H1 (cell line): ENCODE data around the gene WDFY1. TPM values are rescaled to one million over a fixed set of nuclear protein-coding genes. Genes with fewer than 3 reads are reported as not detected.

Experiments
- CTCF ChIA-PET: fragments of 300-600 bp; sonication (Branson Sonifier 250); formaldehyde crosslinking; loops from one replicate; lab custom pipeline; 2021; ENCODE audit not compliant: partially characterized antibody; lab: Charles Lee
- POLR2A ChIA-PET: fragments of 300-600 bp; sonication (Branson Sonifier 250); formaldehyde crosslinking; loops from one replicate; lab custom pipeline; 2021; ENCODE audit warnings: inconsistent platforms; ENCODE audit not compliant: partially characterized antibody; lab: Charles Lee
- DNase-seq, 2 experiments: peaks; one replicate each; pipeline versions ENCODE4 v3.0.0 to v3.0.0-alpha.2; 2010 to 2022; ENCODE audit warnings: low spot score in 2 of 2, low read depth in 1 of 2, mixed read lengths in 1 of 2
- FAIRE-seq: peaks from 2 replicates; lab custom pipeline; 2011; peaks lifted over from hg19 to GRCh38; lab: Jason Lieb, UNC
- H2AFZ ChIP-seq: 2 replicates; pipeline ENCODE4 v1.8.1; 2012; ENCODE audit warnings: low read length, inconsistent platforms
- H2AK5ac ChIP-seq: 2 replicates; pipeline ENCODE4 v1.6.1; 2013; ENCODE audit warnings: low read depth, low read length
- H2BK120ac ChIP-seq: replicated peaks from 2 replicates; pipeline ENCODE3; 2013; ENCODE audit warnings: low read depth, low read length, inconsistent platforms
- H2BK12ac ChIP-seq: 2 replicates; pipeline ENCODE4 v1.6.1; 2013; ENCODE audit warnings: low read depth, low read length
- H2BK15ac ChIP-seq: 2 replicates; pipeline ENCODE4 v1.6.1; 2013; ENCODE audit warnings: low read length
- H2BK20ac ChIP-seq: 2 replicates; pipeline ENCODE4 v1.6.1; 2013; ENCODE audit warnings: low read length
- H2BK5ac ChIP-seq: 2 replicates; pipeline ENCODE4 v1.6.1; 2013; ENCODE audit warnings: low read depth, low read length
- H3K14ac ChIP-seq: 2 replicates; pipeline ENCODE4 v1.6.1; 2013; ENCODE audit warnings: inconsistent platforms; ENCODE audit not compliant: insufficient read length
- H3K18ac ChIP-seq: 2 replicates; pipeline ENCODE4 v1.6.1; 2013; ENCODE audit warnings: low read length; ENCODE audit errors: extremely low read depth
- H3K23ac ChIP-seq: 2 replicates; pipeline ENCODE4 v1.6.1; 2013; ENCODE audit warnings: inconsistent platforms; ENCODE audit not compliant: insufficient read length
- H3K23me2 ChIP-seq: 2 replicates; pipeline ENCODE4 v1.6.1; 2013; ENCODE audit warnings: low read depth, low read length
- H3K27ac ChIP-seq: 2 replicates; pipeline ENCODE4 v1.6.1; 2011; ENCODE audit warnings: low read depth, low read length, inconsistent platforms
- H3K27me3 ChIP-seq, 4 experiments: replicated peaks in 1 of 4; 1 replicate in 1 of 4; 2 replicates in 3 of 4; pipeline versions ENCODE4 v1.6.1 to v1.8.1; 2011 to 2013; ENCODE audit warnings: low read length in 3 of 4, mild to moderate bottlenecking in 3 of 4, inconsistent platforms in 2 of 4, mixed read lengths in 2 of 4, moderate library complexity in 1 of 4; ENCODE audit not compliant: control insufficient read depth in 3 of 4, insufficient read depth in 3 of 4; ENCODE audit errors: extremely low read depth in 1 of 4
- H3K36me3 ChIP-seq, 4 experiments: 2 replicates each; pipeline versions ENCODE4 v1.6.1 to v1.8.1; 2011 to 2013; ENCODE audit warnings: mild to moderate bottlenecking in 4 of 4, low read length in 3 of 4, moderate library complexity in 2 of 4, control low read depth in 1 of 4, inconsistent platforms in 1 of 4; ENCODE audit not compliant: insufficient read depth in 4 of 4, control insufficient read depth in 2 of 4
- H3K4ac ChIP-seq: replicated peaks from 2 replicates; pipeline ENCODE3; 2013; ENCODE audit warnings: low read length, low read depth, mixed read lengths, inconsistent platforms; ENCODE audit not compliant: insufficient read length
- H3K4me1 ChIP-seq, 4 experiments: replicated peaks in 1 of 4; 1 replicate in 1 of 4; 2 replicates in 3 of 4; pipeline versions ENCODE4 v1.6.1 to v1.8.1; 2011 to 2013; ENCODE audit warnings: low read length in 3 of 4, inconsistent platforms in 2 of 4, mixed read lengths in 1 of 4; ENCODE audit not compliant: insufficient read depth in 4 of 4, control insufficient read depth in 3 of 4
- H3K4me2 ChIP-seq, 2 experiments: 2 replicates each; pipeline versions ENCODE4 v1.6.1 to v1.8.1; 2011 to 2013; ENCODE audit warnings: low read depth in 2 of 2, low read length in 2 of 2, control low read depth in 1 of 2, inconsistent platforms in 1 of 2, mild to moderate bottlenecking in 1 of 2; ENCODE audit not compliant: insufficient read depth in 1 of 2
- H3K4me3 ChIP-seq, 4 experiments: fragments of 200-600, 300-600 bp in 1 of 4; sonication (generic), shearing (Covaris generic), sonication (Bioruptor Twin) in 1 of 4; 2 replicates each; pipeline versions ENCODE4 v1.5.1 to v1.8.1; 2011 to 2016; ENCODE audit warnings: low read length in 4 of 4, low read depth in 3 of 4, control low read depth in 2 of 4, inconsistent platforms in 2 of 4, mild to moderate bottlenecking in 2 of 4, mixed read lengths in 1 of 4, moderate library complexity in 1 of 4; ENCODE audit not compliant: insufficient read depth in 2 of 4; ENCODE audit errors: extremely low read depth in 1 of 4
- H3K56ac ChIP-seq: replicated peaks from 2 replicates; pipeline ENCODE3; 2013; ENCODE audit warnings: low read depth, mild to moderate bottlenecking, mixed read lengths, low read length, inconsistent platforms; ENCODE audit not compliant: insufficient read length
- H3K79me1 ChIP-seq: 2 replicates; pipeline ENCODE4 v1.6.1; 2013; ENCODE audit warnings: low read depth, low read length, control low read depth
- H3K79me2 ChIP-seq, 2 experiments: 2 replicates each; pipeline versions ENCODE4 v1.6.1 to v1.8.1; 2012 to 2013; ENCODE audit warnings: low read length in 2 of 2, mild to moderate bottlenecking in 2 of 2, inconsistent platforms in 1 of 2; ENCODE audit not compliant: insufficient read depth in 2 of 2, control insufficient read depth in 1 of 2
- H3K9ac ChIP-seq, 4 experiments: replicated peaks in 1 of 4; 1 replicate in 1 of 4; 2 replicates in 3 of 4; pipeline versions ENCODE4 v1.6.1 to v1.8.1; 2011 to 2013; ENCODE audit warnings: low read depth in 3 of 4, low read length in 3 of 4, control low read depth in 2 of 4, mild to moderate bottlenecking in 2 of 4, moderate library complexity in 2 of 4, inconsistent platforms in 1 of 4; ENCODE audit errors: extremely low read depth in 1 of 4
- H3K9me3 ChIP-seq, 2 experiments: 2 replicates each; pipeline versions ENCODE4 v1.6.1 to v1.8.1; 2012 to 2013; ENCODE audit warnings: mild to moderate bottlenecking in 2 of 2, moderate library complexity in 2 of 2, control low read depth in 1 of 2, inconsistent platforms in 1 of 2, low read depth in 1 of 2, low read length in 1 of 2, mixed read lengths in 1 of 2; ENCODE audit not compliant: insufficient read depth in 2 of 2
- H4K20me1 ChIP-seq, 2 experiments: replicated peaks in 1 of 2; 2 replicates each; pipeline versions ENCODE3 to v1.8.1; 2011 to 2013; ENCODE audit warnings: inconsistent platforms in 2 of 2, low read length in 2 of 2, mild to moderate bottlenecking in 1 of 2; ENCODE audit not compliant: insufficient read depth in 2 of 2, control insufficient read depth in 1 of 2
- H4K5ac ChIP-seq: 2 replicates; pipeline ENCODE4 v1.6.1; 2013; ENCODE audit warnings: low read length, low read depth, mixed read lengths, inconsistent platforms; ENCODE audit not compliant: insufficient read length
- H4K8ac ChIP-seq: 2 replicates; pipeline ENCODE4 v1.8.0; 2013; ENCODE audit warnings: mild to moderate bottlenecking, moderate library complexity, low read length, inconsistent platforms; ENCODE audit not compliant: insufficient read depth; ENCODE audit errors: extremely low read depth
- H4K91ac ChIP-seq: replicated peaks from 2 replicates; pipeline ENCODE3; 2013; ENCODE audit warnings: low read length, mixed read lengths, inconsistent platforms; ENCODE audit not compliant: insufficient read length
- CBX8 ChIP-seq: fragments of 300-800, 300-1000 bp; sonication (generic); IDR thresholded peaks from 2 replicates; pipeline ENCODE4 v1.7.1; 2016; ENCODE audit warnings: low read depth, low read length, borderline replicate concordance
- CTBP2 ChIP-seq: IDR thresholded peaks from 2 replicates; pipeline ENCODE4 v1.7.0; 2011; ENCODE audit warnings: borderline replicate concordance, mild to moderate bottlenecking, moderate library complexity, mixed read lengths, low read length; ENCODE audit not compliant: insufficient read depth, insufficient read length
- GABPA ChIP-seq: IDR thresholded peaks from 2 replicates; pipeline ENCODE4 v1.6.1; 2011; ENCODE audit warnings: mild to moderate bottlenecking, low read length, moderate library complexity, borderline replicate concordance; ENCODE audit not compliant: insufficient read depth
- GTF2F1 ChIP-seq: IDR thresholded peaks from 2 replicates; pipeline ENCODE4 v1.6.1; 2012; ENCODE audit warnings: low read depth, low read length, improper control_type of control experiment, borderline replicate concordance
- KDM5A ChIP-seq: fragments of 200-600 bp; IDR thresholded peaks from 2 replicates; pipeline ENCODE4 v1.7.1; 2012; ENCODE audit warnings: mild to moderate bottlenecking, low read length, inconsistent platforms, mixed read lengths
- MAFK ChIP-seq: IDR thresholded peaks from 2 replicates; pipeline ENCODE4 v1.6.1; 2012; ENCODE audit warnings: low read depth, mild to moderate bottlenecking, improper control_type of control experiment, low read length
- NRF1 ChIP-seq: IDR thresholded peaks from 2 replicates; pipeline ENCODE4 v1.6.1; 2011; ENCODE audit warnings: mild to moderate bottlenecking, low read depth, low read length, improper control_type of control experiment
- PHF8 ChIP-seq: fragments of 200-600 bp; sonication (generic); conservative IDR thresholded peaks from 2 replicates; pipeline ENCODE4 v1.7.1; 2012; ENCODE audit warnings: low read depth, mild to moderate bottlenecking, inconsistent platforms, low read length, moderate library complexity
- RXRA ChIP-seq: IDR thresholded peaks from 2 replicates; pipeline ENCODE4 v1.6.1; 2011; ENCODE audit warnings: low read depth, mild to moderate bottlenecking, low read length, moderate library complexity; ENCODE audit not compliant: insufficient read depth
- SAP30 ChIP-seq: fragments of 300-600 bp; sonication (generic); IDR thresholded peaks from 2 replicates; pipeline ENCODE4 v1.7.1; 2012; ENCODE audit warnings: low read length, moderate library complexity, mild to moderate bottlenecking, inconsistent platforms; ENCODE audit not compliant: insufficient read depth, insufficient replicate concordance
- SIRT6 ChIP-seq: IDR thresholded peaks from one replicate; pipeline ENCODE4 v1.7.1; 2012; ENCODE audit warnings: low read length, inconsistent platforms
- SP1 ChIP-seq: IDR thresholded peaks from 2 replicates; pipeline ENCODE4 v1.6.1; 2011; ENCODE audit warnings: low read depth, low read length
- TBP ChIP-seq: IDR thresholded peaks from 2 replicates; pipeline ENCODE4 v1.6.1; 2011; ENCODE audit warnings: low read depth, low read length, improper control_type of control experiment
- TCF12 ChIP-seq: IDR thresholded peaks from 2 replicates; pipeline ENCODE4 v1.6.1; 2011; ENCODE audit warnings: low read depth, mild to moderate bottlenecking, low read length
- WGBS, 2 experiments: shearing (Covaris generic) in 1 of 2; methylation state at CpG; one replicate each; pipeline versions ENCODE4 v1.1.6 to v1.1.7; 2013 to 2015; ENCODE audit warnings: low lambda C conversion rate in 2 of 2, mixed read lengths in 2 of 2, inconsistent platforms in 1 of 2, low coverage in 1 of 2, missing lambda C conversion rate in 1 of 2; ENCODE audit not compliant: insufficient replicate concordance in 2 of 2, insufficient coverage in 1 of 2, insufficient read length in 1 of 2; ENCODE audit errors: extremely low coverage in 1 of 2, missing lambda C conversion rate in 1 of 2; 5-methylcytosine and 5-hydroxymethylcytosine counted together
- polyA plus RNA-seq, 7 experiments: library from polyadenylated mRNA; depleted of rRNA in 3 of 7; stranded (reverse) in 5 of 7; unstranded in 2 of 7; fragments of >200 nt in 5 of 7; fragments of 200-250 nt in 2 of 7; gene quantifications; 1 replicate in 5 of 7; 2 replicates in 1 of 7; 4 replicates in 1 of 7; pipeline versions ENCODE4 v1.2.1 to v1.2.3, GENCODE V29; 2011 to 2013; ENCODE audit warnings: missing spikeins in 2 of 7, mixed read lengths in 2 of 7
- total RNA-seq: library from RNA; stranded (reverse); fragmentation: NEBNext Ultra II Directional; extraction: Animal tissue kit (Norgen Biotek cat#: 25700); gene quantifications from 2 replicates; pipeline ENCODE4 v1.2.1, GENCODE V29; 2021

The WDFY1 gene
- total and polyA plus RNA-seq, 2 of the 8 experiments (the other 6 are each of a cell fraction or from before 2014, with no cell fraction given) = 68.4 to 94.7 TPM

DNA sequence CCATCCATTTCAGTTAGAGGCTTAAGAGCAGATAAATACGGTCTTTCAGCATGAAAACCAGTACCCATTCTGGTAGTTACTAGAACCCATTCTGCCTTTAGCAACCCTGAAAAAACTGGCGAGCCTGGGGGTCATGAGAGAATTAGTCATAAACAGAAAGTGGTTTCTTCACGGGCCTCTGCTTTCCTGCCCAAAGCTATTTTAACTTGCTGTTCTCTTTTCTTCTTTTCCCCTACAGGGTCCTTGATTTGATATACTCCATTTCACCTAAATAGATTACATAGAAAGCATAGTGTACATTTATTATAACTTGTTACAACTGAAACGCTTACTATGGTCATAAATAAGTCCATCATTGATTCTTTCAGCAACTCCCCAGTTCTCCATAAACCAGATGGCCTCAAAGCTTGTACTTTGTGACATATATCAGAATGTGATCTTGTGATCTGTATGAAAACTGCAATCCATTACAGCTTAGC, 48.3 kb downstream of the WDFY1 start:
- Histone ChIP-seq H2BK12ac (no peak overlapping the region), H2BK120ac (no peak overlapping the region), H3K18ac (no peak overlapping the region), H3K4ac (no peak overlapping the region), H3K27me3 (no peaks in the 10 kb centered on the region), H3K27ac (no peak overlapping the region), H3K79me2 (no peaks in the 10 kb centered on the region), H3K23me2 (no peaks in the 10 kb centered on the region), H3K9ac (no peak overlapping the region), H3K23ac (no peak overlapping the region), H4K20me1 (no peaks in the 10 kb centered on the region), H3K14ac (no peak overlapping the region), H3K4me3 (no peak overlapping the region), H2BK20ac (no peak overlapping the region), H2BK5ac (no peak overlapping the region), H4K5ac (no peak overlapping the region), H3K4me1 (peaks cover 0 to 4% (median 0%) of the 10 kb centered on the region in 4 experiments; a peak in 1 of 7 replicates), H3K56ac (no peak overlapping the region), H2BK15ac (no peak overlapping the region), H4K8ac (no peak overlapping the region), H4K91ac (no peak overlapping the region), H3K9me3 (no peaks in the 10 kb centered on the region), H2AFZ (no peak overlapping the region), H3K4me2 (no peak overlapping the region), H3K36me3 (peaks cover 11 to 61% (median 27%) of the 10 kb centered on the region in 4 experiments), H3K79me1 (no peaks in the 10 kb centered on the region), H2AK5ac (no peak overlapping the region)
- DNase-seq (no peak), FAIRE-seq (no peak)
- ChIA-PET POLR2A (interaction anchor here (1.2 kb wide), 1 partner anchor 12 kb away, joined by 3 read pairs; no protein-coding TSS in a partner anchor), CTCF (no interaction called here)
- WGBS, 2 experiments = 96% methylated on average over 4 of the region's 4 CpGs; no CpG with 5 or more reads in 1 of the 2 experiments
- TF ChIP-seq RXRA (no peak), CBX8 (no peak), SIRT6 (no peak), PHF8 (no peak), TCF12 (no peak), GABPA (no peak), GTF2F1 (no peak), NRF1 (no peak), CTBP2 (no peak), SP1 (no peak), MAFK (no peak), KDM5A (no peak), TBP (no peak), SAP30 (no peak)
